ENCODE measurements around the gene KCNJ16.
"Not testable (repeated sequence)": the region's sequence is repeated elsewhere in the genome, so short reads cannot be mapped to it uniquely, and the experiment has no call there.

Gene KCNJ16

DNA sequence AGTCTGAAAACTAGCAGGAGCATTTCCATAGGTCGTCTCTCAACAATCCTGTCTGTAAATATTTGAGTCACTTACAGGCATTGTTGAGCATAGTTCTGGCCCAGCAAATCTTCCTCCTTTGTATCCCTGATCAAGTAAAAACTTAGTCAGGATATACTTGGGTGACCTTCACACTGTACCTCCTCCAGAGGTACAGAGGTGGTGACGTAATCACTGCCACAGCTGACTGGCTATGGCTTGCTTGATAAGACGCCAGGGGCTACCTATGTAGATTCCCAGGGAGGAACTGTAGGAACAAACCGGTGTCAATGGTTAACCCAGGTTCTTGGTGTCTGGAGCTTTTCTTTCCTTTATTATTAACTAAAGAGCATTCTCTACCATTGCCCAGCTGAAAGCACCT, at the start of gene KCNJ16:
KCNJ16 (plus strand) TSS at position 270 of the 400 bp plus-strand sequence. CDS start 56,863 bp downstream, outside the sequence.
- DNase-seq (ENCODE audit: extremely low read depth in 1 of 2, low read depth in 1 of 2), result no peak

DNA sequence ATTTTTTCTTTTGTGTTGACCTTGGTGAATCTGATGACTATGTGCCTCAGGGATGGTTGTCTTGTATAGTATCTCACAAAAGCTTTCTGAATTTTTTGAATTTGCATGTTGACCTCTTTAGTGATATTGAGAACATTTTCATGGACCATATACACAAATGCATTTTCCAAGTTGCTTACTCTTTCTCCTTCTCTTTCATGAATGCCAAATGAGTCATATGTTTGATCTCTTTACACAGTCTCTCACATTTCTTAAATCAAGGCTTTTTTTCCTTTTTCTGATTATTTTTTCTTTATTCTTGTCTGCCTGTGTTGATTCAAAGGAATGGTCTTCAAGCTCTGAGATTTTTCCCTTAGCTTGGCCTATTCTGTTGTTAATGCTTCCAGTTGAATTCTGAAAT, 46.6 kb upstream of the KCNJ16 start:
- DNase-seq (ENCODE audit: extremely low read depth in 1 of 2, low read depth in 1 of 2), result no peak

DNA sequence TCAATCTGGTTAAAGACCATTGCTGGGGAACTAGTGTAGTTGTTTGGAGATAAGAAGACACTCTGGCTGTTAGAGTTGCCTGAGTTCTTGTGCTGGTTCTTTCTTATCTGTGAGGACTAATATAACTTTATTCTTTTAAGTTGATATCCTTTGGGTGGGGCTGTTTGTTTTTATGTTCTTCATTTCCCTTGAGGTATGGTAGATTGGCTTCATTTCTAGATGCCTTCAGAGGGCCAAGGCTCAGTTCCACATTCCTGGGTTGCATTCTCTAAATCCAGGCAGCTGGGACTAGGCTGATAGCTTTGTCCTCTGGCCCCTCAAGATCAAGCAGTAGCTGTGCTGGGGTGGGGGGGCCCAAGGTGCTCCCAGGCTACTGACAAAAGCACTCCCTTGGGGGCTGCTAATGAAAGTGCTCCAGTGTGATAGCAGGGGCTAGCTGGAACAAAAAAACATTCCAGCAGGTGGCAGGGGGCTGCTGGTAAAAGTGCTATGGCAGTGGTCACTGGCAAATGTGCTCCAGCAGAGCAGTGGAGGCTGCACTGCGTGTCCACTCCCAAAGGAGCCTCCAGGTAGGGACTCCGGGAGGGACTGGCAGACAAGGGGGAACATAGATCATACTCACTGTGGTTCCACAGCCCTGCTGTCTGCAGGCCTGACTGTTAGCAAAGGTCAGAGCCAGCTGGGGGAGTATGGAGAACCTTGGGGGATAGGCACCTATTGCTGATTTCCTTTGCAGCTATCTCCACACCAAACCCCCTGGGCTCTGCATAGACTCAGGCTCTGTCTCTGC, 45.9 kb upstream of the KCNJ16 start:
- no peak for DNase-seq (ENCODE audit: extremely low read depth in 1 of 2, low read depth in 1 of 2)

DNA sequence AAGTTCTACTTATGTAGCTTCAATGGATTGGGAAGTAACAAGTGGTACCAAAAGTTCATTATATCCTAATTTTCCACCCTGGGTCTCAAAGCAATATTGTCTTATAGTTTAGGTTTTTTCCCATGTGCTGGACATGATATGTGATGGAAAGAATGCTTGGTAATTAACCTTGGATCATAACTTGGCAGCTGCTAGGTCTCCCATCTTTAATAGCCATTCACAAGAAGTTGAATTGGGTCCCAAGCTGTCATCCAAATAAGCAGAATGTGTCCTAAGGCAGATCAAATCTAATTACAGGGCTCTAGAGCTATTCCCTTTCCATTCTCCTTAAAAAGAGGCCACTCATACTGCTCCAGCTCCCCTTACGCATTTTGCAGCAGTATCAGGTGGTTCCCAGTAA, 44.7 kb upstream of the KCNJ16 start:
- no peak for DNase-seq (ENCODE audit: extremely low read depth in 1 of 2, low read depth in 1 of 2)

DNA sequence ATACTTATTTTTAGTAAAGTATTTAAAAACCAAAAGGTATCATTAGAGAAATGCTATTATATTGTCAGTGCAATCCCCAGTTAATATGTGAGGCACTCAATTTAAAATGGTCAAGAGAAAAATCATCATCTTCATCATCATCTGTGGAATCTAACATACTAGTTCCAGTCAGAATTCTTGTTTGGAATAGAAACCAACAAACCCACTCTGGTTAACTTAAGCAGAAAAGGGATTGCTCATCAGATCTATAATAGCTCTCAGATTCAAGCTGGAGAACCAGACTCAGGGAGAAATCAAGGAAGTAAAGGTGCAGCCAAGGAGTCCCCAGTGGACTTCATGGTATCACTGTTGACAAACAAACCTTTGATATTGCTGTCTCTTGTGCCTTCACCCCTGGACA, 43.7 kb upstream of the KCNJ16 start:
- no peak for DNase-seq (ENCODE audit: extremely low read depth in 1 of 2, low read depth in 1 of 2)

DNA sequence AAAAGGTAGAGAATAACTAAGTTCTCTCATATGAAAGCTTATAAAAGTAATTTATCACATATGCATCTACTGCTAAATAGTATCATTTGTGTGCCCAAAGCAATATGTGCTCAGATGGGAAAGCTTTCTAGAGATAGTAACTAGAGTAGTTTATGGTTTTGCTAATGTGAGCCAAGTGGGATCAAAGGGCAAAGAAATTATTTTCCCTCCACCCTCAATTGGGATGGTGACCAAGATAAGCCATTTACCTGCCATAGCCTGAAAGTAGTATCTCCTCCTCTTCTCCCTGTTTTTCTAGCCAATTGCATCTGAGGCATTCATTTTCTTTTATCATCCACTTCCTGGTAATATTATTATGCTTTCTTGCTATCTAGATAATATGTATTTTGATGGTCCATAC, 41.9 kb upstream of the KCNJ16 start:
- DNase-seq (ENCODE audit: extremely low read depth in 1 of 2, low read depth in 1 of 2), result no peak

DNA sequence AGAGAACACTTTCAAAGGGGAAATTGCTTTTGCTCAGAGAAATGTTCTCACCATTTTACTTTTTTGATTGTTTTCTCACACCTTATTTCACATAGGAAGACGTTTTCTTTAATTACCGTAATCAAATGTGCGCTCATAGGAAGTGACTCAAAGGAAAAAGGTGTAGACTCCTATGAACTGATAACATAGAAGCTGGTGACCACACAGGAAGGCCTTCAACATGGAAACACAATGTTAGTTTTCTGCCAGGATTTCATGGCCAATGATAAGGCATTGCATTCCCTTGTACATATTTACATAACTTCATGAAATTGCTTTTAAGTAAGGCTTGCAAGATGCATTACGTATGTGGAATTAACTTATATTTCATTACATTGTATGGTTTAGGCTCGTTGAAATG, 40.9 kb upstream of the KCNJ16 start:
- no peak for DNase-seq (ENCODE audit: extremely low read depth in 1 of 2, low read depth in 1 of 2)

DNA sequence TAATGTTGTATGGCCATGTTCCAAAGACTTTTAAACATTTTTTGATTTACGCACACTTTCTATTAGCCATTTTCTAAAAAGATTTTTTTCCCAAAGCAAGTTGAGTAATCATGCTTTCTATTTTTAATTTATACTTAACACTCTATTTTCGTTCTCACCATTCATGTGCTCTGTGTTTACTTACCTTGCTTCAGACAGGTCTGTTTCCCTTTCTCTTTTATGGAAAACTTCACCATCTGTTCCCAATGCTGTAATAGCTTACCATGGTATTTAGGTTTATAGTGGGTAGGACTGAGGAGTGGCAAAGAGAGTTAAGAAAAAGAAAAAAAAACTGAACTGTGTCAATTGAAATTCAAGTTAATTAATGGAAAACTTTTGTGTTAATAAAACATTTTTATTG, 37.5 kb upstream of the KCNJ16 start:
- no peak for DNase-seq (ENCODE audit: extremely low read depth in 1 of 2, low read depth in 1 of 2)

DNA sequence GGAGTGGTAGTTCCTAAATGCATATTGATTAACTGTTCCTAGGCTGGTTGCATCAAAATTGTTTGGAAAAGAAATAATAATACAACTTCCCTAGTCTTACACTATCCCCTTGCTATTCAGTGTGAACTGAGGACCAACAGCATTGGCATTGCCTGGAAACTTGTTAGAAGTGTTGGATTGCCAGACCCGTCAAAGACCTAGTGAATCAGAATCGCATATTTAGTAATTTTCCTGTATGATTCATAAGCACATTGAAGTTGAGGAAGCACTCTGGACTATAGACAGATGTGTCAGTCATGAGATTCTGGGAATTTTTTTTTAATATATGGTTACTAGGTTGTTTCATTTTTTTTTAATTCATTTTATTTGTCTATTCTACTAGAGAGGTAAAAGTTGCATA, 34.7 kb upstream of the KCNJ16 start:
- DNase-seq (ENCODE audit: extremely low read depth in 1 of 2, low read depth in 1 of 2), result no peak

DNA sequence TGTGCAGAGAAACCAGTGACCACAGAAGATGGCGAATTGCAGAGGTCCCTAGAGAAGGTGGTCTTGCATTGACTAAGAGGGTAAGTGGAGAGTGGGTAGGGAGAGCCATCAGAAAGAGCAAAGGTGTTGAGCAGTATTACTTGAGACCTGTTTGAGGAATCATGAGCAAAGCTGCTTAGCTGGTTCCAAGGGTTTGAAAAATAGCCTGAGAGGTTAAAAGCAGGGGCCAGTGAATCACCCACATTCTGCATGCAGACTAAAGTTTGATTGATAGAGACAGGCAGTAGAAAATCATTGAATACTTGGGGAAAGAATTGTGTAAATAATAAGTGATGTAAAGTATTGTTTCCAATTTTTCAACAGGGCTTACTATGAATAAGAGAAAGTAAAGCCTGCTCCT, 34.0 kb upstream of the KCNJ16 start:
- DNase-seq (ENCODE audit: extremely low read depth in 1 of 2, low read depth in 1 of 2), result no peak

DNA sequence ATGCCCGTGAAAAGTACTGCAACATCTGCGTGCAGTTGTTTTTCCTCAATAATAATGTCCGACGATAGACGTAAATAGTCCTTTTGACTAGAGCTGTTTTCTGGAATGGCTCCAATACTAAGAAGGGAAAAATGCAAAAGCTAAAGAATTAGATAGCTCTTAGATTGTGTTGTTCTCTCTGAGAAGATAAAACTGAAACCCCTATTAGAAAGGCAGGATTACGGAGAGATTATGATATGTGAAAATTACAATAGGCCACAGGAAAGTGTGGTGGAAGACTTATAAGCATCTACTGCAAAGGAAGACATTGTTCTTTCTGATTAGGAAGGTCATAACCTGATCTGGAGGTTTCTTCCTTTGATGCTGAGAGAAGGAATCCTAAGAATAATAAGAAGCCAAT, 33.5 kb upstream of the KCNJ16 start:
- DNase-seq (ENCODE audit: extremely low read depth in 1 of 2, low read depth in 1 of 2), result no peak

DNA sequence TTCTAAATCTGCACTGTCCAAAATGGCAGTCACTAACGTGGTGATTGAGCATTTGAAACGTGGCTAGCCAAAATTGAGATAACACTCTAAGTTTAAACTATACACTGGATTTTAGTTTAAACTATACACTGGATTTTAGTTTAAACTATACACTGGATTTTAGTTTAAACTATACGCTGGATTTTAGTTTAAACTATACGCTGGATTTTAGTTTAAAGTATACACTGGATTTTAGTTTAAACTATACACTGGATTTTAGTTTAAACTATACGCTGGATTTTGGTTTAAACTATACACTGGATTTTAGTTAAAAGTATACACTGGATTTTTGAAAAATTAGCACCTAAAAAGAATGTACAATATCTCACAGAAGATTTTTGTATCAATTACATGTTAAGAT, 29.2 kb upstream of the KCNJ16 start:
- not testable (repeated sequence) for DNase-seq (ENCODE audit: extremely low read depth in 1 of 2, low read depth in 1 of 2)

DNA sequence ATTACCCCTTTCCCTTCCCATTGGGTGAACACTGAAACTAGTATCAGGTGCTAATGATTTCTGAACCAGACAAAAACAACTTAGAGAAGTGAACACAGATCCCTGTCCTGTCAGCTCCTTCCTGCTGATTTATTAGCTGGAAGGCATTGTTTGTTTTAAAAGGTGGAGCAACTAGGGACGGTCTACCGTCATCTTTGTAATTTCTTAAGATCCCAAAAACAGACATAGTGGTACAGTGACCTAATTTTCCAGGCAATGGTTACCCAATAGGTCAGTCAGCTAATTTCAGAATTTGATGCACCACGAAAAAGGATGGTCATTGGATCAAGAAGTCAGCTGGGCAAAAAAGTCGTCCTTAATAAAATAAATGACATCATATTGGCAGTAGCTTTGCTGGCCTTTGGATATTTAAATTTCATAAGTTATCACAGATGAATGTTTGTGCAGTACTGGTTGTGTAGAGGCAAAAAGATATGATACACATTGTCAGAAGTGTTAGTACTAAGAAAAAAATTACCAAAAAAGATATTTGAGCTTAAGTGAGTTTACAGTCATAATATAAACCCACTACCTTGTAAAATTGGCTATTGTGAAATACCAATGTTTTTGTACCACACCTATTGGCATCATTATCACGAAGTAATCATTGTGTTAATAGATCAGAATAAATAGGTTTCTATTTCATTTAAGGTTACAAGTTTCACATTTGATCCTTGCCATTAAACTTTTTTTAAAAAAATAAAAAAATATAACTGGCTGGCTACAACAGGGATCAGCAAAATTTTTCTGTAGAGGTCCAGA, 27.2 kb upstream of the KCNJ16 start:
- no peak for DNase-seq (ENCODE audit: extremely low read depth in 1 of 2, low read depth in 1 of 2)

DNA sequence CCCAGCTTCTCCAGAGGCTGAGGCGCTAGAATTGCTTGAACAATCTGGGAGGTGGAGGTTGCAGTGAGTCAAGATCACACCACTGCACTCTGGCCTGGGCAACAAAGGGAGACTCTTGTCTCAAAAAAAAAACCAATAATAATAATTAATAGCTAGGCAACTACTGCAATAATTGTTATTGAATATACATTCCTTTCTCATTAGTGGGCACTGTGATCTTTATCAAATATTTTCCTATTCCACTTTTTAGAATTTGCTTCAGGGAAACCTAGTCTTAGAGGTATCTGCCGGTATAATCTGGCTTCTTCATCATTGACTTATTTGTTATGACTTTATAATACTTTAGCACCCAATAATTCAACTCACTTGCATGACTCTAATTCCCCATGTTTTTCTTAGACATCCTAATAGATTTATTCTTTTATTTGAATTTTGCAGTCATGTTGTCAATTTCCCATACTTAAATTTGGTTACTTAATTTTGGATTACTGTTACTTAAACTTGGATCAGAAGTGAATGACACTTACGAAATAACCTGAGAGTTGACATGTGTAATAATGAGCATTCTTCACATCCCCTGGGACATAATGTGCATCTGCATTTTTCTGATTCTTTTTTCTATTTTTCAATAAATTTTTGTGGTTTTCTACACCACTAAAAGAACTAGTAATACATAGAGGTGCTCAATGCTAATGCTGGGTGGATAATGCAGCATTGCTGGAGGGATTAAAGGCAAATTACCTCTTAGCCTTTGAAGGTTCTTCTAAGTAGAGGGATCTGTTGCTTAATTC, 25.0 kb upstream of the KCNJ16 start:
- no peak for DNase-seq (ENCODE audit: extremely low read depth in 1 of 2, low read depth in 1 of 2)

DNA sequence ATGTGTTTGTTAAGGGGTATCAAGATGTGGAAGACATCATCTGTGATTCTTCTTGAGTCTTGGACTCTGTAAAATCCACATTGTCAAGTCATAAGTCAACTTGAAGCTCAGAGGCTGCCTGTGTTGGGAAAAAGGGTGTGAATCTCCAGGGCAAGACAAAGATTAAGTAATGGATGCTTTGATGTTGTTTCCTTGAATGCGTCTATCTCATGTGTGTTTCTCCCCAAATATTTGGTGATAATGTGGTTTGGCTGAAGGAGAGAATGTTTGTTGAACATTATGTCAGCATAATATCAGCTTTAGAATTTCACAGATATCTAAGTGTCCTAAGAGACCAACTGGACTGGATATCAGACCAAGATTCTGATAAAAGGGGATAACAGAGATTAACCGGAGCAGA, 24.1 kb upstream of the KCNJ16 start:
- DNase-seq (ENCODE audit: extremely low read depth in 1 of 2, low read depth in 1 of 2), result no peak

DNA sequence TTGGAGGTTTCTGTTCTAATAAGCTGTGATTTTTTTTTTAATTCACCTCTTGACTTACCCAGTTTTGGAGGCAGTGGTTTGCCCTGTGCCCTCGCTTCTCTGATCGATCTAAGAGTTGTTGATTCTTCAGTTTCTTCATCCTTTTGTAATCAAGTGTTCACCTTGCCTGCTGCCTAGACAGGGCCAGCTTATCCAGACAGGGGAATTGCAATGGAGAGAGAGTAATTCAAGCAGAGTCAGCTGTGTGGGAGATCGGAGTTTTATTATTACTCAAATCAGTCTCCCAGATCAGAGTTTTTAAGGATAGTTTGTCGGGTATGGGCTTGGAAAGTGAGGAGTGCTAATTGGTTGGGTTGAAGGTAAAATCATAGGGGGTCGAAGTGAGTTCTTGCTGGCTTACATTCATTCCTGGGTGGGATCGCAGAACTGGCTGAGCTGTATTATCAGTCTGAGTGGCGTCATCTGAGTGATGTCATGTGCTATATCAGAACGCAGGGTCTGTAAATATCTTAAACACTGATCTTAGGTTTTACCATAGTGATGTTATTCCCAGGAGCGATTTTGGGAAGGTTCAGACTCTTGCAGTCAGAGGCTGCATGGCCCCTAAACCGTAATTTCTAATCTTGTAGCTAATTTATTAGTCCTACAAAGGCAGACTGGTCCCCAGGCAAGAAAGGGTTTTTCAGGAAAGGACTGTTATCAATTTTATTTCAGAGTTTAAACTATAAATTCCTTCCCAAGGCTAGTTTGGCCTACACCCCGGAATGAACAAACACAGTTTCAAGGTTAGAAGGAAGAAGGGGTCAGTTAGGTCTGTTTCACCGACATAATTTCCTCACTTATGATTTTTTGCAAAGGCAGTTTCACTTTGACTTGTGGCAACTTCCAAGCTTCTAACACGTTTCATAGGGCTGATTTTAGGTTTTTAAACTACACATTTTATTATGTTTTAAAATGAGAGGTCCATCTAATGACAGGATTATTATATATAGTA, 21.5 kb upstream of the KCNJ16 start:
- no peak for DNase-seq (ENCODE audit: extremely low read depth in 1 of 2, low read depth in 1 of 2)

DNA sequence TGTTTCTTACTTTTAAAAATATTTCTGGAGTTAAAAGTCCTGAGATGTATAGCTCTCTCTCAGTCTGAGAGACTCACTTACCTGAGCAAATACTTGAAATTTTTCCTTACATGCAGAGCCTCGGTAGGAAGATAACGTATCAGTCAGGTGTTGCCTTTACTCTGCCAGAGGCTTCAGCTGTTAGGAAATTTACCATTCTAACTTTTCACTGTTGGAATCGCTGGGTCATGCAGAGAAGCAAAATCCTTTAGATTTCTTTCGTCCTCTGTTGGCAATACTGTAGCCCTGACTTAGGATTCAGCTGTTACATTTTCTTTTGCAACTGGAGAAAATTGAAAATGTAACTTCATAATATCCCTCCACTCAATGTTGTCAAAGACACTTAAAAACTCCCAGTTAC, 20.0 kb upstream of the KCNJ16 start:
- DNase-seq (ENCODE audit: extremely low read depth in 1 of 2, low read depth in 1 of 2), result no peak

DNA sequence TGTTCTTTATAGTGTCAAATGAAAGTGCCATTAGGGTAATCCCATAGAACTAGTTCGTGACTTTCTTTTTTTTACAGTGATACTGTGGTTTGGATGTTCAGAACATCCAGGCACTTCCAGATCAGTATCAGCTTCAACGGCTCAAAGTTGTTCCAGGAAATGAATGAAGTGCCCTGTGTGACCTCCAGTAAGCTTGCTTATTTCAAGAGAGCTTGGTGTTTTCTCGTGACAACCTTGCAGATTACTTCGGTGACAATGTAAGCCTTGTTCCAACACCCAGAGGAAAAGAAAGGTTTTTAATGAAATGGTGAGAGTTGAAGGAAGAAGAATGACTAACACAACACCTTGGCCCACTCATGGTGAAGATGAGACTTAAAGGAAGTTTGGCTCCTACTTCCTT, 16.0 kb upstream of the KCNJ16 start:
- DNase-seq (ENCODE audit: extremely low read depth in 1 of 2, low read depth in 1 of 2), result no peak

DNA sequence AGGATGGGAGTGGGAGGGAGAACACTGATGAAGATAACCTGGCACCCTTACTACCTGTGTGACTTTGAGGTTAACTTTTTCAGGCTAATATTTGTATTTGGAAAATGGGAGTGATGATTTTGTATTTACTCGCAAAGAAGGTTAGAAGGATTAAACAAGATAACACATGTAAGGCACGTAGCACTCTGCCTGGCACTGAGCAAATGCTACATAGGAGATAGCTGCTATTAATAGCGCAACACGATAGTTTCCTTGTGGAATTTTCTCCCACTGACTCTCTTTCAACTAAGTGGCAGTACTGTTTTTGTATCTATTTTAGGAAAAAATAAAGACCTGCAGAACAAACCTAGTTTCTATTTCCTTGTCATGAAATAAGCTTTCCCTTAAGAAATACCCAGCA, 15.4 kb upstream of the KCNJ16 start:
- DNase-seq (ENCODE audit: extremely low read depth in 1 of 2, low read depth in 1 of 2), result no peak

DNA sequence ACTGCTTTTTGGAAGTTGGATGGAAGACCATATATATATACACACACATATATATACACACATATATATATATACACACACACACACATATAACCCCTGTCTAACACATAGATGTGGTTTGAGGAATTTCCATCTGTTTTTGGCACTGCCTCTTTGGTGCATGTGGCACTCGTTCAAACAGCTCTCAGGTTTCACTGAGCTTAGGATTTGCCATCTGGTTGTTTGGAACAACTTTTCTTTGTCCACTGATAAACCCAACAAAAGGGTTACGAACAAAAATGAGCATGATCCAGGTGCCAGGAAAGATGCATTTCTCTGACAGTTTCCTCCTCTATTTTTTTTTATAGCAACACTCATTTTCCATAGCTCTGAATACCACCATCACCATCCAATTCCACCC, 14.6 kb upstream of the KCNJ16 start:
- no peak for DNase-seq (ENCODE audit: extremely low read depth in 1 of 2, low read depth in 1 of 2)

All from stimulated activated CD8-positive, alpha-beta memory T cell treated with anti-CD3 and anti-CD28 coated beads, Interleukin-7, amount 100 ng/mL, for 48 hours (primary cell).